ENCODE measurements around the gene TMEM59.

DNA sequence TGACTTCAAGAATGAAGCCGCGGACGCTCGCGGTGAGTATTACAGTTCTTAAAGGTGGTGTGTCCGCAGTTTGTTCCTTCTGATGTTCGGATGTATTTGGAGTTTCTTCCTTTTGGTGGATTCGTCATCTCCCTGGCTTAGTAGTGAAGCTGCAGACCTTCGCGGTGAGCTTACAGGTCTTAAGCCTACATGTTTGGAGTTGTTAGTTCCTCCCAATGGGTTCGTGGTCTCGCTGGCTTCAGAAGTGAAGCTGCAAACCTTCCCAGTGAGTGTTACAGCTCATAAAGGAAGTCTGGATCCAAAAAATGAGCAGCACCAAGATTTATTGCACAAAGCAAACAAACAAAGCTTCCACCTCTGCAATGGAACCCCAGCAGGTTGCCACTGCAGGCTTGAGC is 49.8 kb downstream of the TMEM59 start:
- no peak for TF ChIP-seq ZNF274 (IDR thresholded peaks at IDR 0.05; ENCODE audit: low read depth, low read length)
- TF ChIP-seq YY1 (IDR thresholded peaks at IDR 0.05; ENCODE audit: insufficient read depth, insufficient read length), result no peak

All from NT2/D1 (cell line).